ENCODE results near the gene C2orf49. TPM values are rescaled to one million over a fixed set of nuclear protein-coding genes. Genes with fewer than 3 reads are reported as not detected.

C2orf49 gene
- total and polyA plus RNA-seq, 2 of the 8 experiments (the other 6 are each of a cell fraction or from before 2014, with no cell fraction given): 5.6 to 19.9 TPM

- no peak overlapping the region for H3K4ac ChIP-seq (replicated peaks; ENCODE audit: insufficient read length, low read depth, low read length)
- H4K5ac ChIP-seq (ENCODE audit: insufficient read length, low read depth, low read length): no peak overlapping the region
- no peak for FAIRE-seq
- H2BK20ac ChIP-seq (ENCODE audit: low read length): no peak overlapping the region
- no peak overlapping the region for H2BK5ac ChIP-seq (ENCODE audit: low read depth, low read length)
- H4K20me1 ChIP-seq (replicated peaks in 1 of 2; ENCODE audit: control insufficient read depth in 1 of 2, insufficient read depth in 2 of 2, low read length in 2 of 2): peaks cover 2 to 6% of the 10 kb centered on the region in 2 experiments
- H2BK120ac ChIP-seq (replicated peaks; ENCODE audit: low read depth, low read length): no peak overlapping the region
- no peak overlapping the region for H3K56ac ChIP-seq (replicated peaks; ENCODE audit: insufficient read length, low read depth, low read length)
- H3K79me2 ChIP-seq (ENCODE audit: control insufficient read depth in 1 of 2, insufficient read depth in 2 of 2, low read length in 2 of 2): peaks cover 0 to 3% of the 10 kb centered on the region in 2 experiments; a peak in 2 of 4 replicates
- H3K4me1 ChIP-seq (replicated peaks in 1 of 4; ENCODE audit: control insufficient read depth in 3 of 4, insufficient read depth in 4 of 4, low read length in 3 of 4): no peaks in the 10 kb centered on the region
- H3K14ac ChIP-seq (ENCODE audit: insufficient read length): no peak overlapping the region
- H3K4me2 ChIP-seq (ENCODE audit: insufficient read depth in 1 of 2, low read depth in 2 of 2, low read length in 2 of 2): no peak overlapping the region
- no peak overlapping the region for H2AFZ ChIP-seq (ENCODE audit: low read length)
- H4K8ac ChIP-seq (ENCODE audit: extremely low read depth, insufficient read depth, low read length): no peak overlapping the region; the same call in 1 of the 2 replicates
- H3K4me3 ChIP-seq (ENCODE audit: extremely low read depth in 1 of 4, insufficient read depth in 2 of 4, low read depth in 3 of 4, low read length in 4 of 4): no peak overlapping the region
- H3K18ac ChIP-seq (ENCODE audit: extremely low read depth, low read length): no peak overlapping the region
- 94% methylated on average over 7 of the region's 7 CpGs; no CpG with 5 or more reads in 1 of the 2 experiments for WGBS, 2 experiments (ENCODE audit: extremely low coverage in 1 of 2, insufficient coverage in 1 of 2, insufficient read length in 1 of 2, insufficient replicate concordance in 2 of 2, low coverage in 1 of 2, low lambda C conversion rate in 2 of 2, missing lambda C conversion rate in 1 of 2)
- no peak overlapping the region for H2AK5ac ChIP-seq (ENCODE audit: low read depth, low read length)
- ChIA-PET CTCF (ENCODE audit: partially characterized antibody) (interaction anchor here (1.0 to 3.8 kb wide), 5 partner anchors 14 to 228 kb away, joined by 4 to 26 read pairs (median 17); no protein-coding TSS in a partner anchor), POLR2A (ENCODE audit: partially characterized antibody) (no interaction called here)
- no peak overlapping the region for H3K9ac ChIP-seq (replicated peaks in 1 of 4; ENCODE audit: extremely low read depth in 1 of 4, low read depth in 3 of 4, low read length in 3 of 4)
- H3K27ac ChIP-seq (ENCODE audit: low read depth, low read length): no peak overlapping the region
- no peak overlapping the region for H3K23ac ChIP-seq (ENCODE audit: insufficient read length)
- H2BK15ac ChIP-seq (ENCODE audit: low read length): no peak overlapping the region
- H4K91ac ChIP-seq (replicated peaks; ENCODE audit: insufficient read length, low read length): no peak overlapping the region
- H3K23me2 ChIP-seq (ENCODE audit: low read depth, low read length): no peaks in the 10 kb centered on the region
- H3K79me1 ChIP-seq (ENCODE audit: low read depth, low read length): no peaks in the 10 kb centered on the region; the same call in 1 of the 2 replicates
- no peaks in the 10 kb centered on the region for H3K9me3 ChIP-seq (ENCODE audit: insufficient read depth in 2 of 2, low read depth in 1 of 2, low read length in 1 of 2)
- H2BK12ac ChIP-seq (ENCODE audit: low read depth, low read length): no peak overlapping the region
- H3K36me3 ChIP-seq (ENCODE audit: control insufficient read depth in 2 of 4, insufficient read depth in 4 of 4, low read length in 3 of 4): peaks cover 0 to 17% (median 8%) of the 10 kb centered on the region in 4 experiments; a peak in 6 of 8 replicates
- no peak for DNase-seq (ENCODE audit: low read depth in 1 of 2, low spot score in 2 of 2)
- no peaks in the 10 kb centered on the region for H3K27me3 ChIP-seq (replicated peaks in 1 of 4; ENCODE audit: control insufficient read depth in 3 of 4, extremely low read depth in 1 of 4, insufficient read depth in 3 of 4, low read length in 3 of 4)
- no peak for TF ChIP-seq RAD21 (IDR thresholded peaks at IDR 0.05 in 1 of 2, conservative IDR thresholded peaks at IDR 0.05 in 1 of 2; ENCODE audit: low read depth in 2 of 2, low read length in 2 of 2)
Measured at GRCh38 chr2:105296017-105296611, 41.2 kb upstream of the C2orf49 start.

All from H1 (cell line).